SK-N-SH (cell line): ENCODE results near the gene LRRIQ3. TPM values are rescaled to one million over a fixed set of nuclear protein-coding genes. Genes with fewer than 3 reads are reported as not detected.

Source experiments
- CTCF ChIA-PET: fragments of 300-600, 350-600 bp; formaldehyde crosslinking; extraction: SDS; loops from one replicate; lab custom pipeline; 2021; lab: Yijun Ruan, JAX
- POLR2A ChIA-PET: fragments of 350-600 bp; sonication (Branson Sonifier 250); formaldehyde crosslinking; extraction: SDS; loops from one replicate; lab custom pipeline; 2020; ENCODE audit warnings: antibody characterized with exemption, inconsistent platforms; lab: Yijun Ruan, JAX
- DNase-seq: peaks from one replicate; pipeline ENCODE4 v3.0.0; 2012
- H2AFZ ChIP-seq: fragments of 200-600 bp; sonication (generic); 2 replicates; pipeline ENCODE4 v1.8.1; 2016; ENCODE audit warnings: antibody characterized with exemption, mild to moderate bottlenecking, low read depth
- H3F3A ChIP-seq: fragments of 200-600 bp; sonication (generic); replicated peaks from 2 replicates; pipeline ENCODE3; 2016; ENCODE audit warnings: antibody characterized with exemption, mild to moderate bottlenecking; ENCODE audit not compliant: insufficient read depth
- H3K27ac ChIP-seq, 2 experiments: fragments of 200-500 bp in 1 of 2; fragments of 200-600 bp in 1 of 2; sonication (Bioruptor generic) in 1 of 2; sonication (generic), shearing (Covaris generic) in 1 of 2; 2 replicates each; pipeline versions ENCODE4 v1.5.1 to v1.6.1; 2014 to 2016; ENCODE audit warnings: low read depth in 2 of 2, inconsistent platforms in 1 of 2, low read length in 1 of 2, mild to moderate bottlenecking in 1 of 2, mixed read lengths in 1 of 2
- H3K27me3 ChIP-seq: fragments of 200-600 bp; sonication (generic), shearing (Covaris generic); 2 replicates; pipeline ENCODE4 v1.6.1; 2016; ENCODE audit warnings: mixed run types; ENCODE audit not compliant: insufficient read depth
- H3K36me3 ChIP-seq, 2 experiments: fragments of 200-500 bp in 1 of 2; fragments of 200-600 bp in 1 of 2; sonication (Bioruptor generic) in 1 of 2; sonication (generic) in 1 of 2; replicated peaks in 1 of 2; 2 replicates each; pipeline versions ENCODE3 to v1.5.1; 2014 to 2016; ENCODE audit warnings: low read length in 1 of 2, mild to moderate bottlenecking in 1 of 2; ENCODE audit not compliant: insufficient read depth in 2 of 2, control insufficient read depth in 1 of 2
- H3K4me1 ChIP-seq, 2 experiments: fragments of 200-500 bp in 1 of 2; fragments of 200-600 bp in 1 of 2; sonication (Bioruptor generic) in 1 of 2; sonication (generic), shearing (Covaris generic) in 1 of 2; 2 replicates each; pipeline versions ENCODE4 v1.5.1 to v1.6.1; 2014 to 2016; ENCODE audit warnings: low read depth in 1 of 2, low read length in 1 of 2, mixed run types in 1 of 2; ENCODE audit not compliant: insufficient read depth in 2 of 2, control insufficient read depth in 1 of 2
- H3K4me2 ChIP-seq: fragments of 200-600 bp; sonication (generic), shearing (Covaris generic); 2 replicates; pipeline ENCODE4 v1.6.1; 2017; ENCODE audit warnings: mixed run types
- H3K4me3 ChIP-seq, 2 experiments: fragments of 200-500 bp in 1 of 2; fragments of 200-600 bp in 1 of 2; sonication (Bioruptor generic) in 1 of 2; sonication (generic), shearing (Covaris generic) in 1 of 2; 2 replicates each; pipeline versions ENCODE4 v1.5.1 to v1.8.1; 2014 to 2016; ENCODE audit warnings: low read depth in 2 of 2, inconsistent platforms in 1 of 2, low read length in 1 of 2, mild to moderate bottlenecking in 1 of 2, mixed read lengths in 1 of 2, moderate library complexity in 1 of 2
- H3K79me2 ChIP-seq: fragments of 200-600 bp; sonication (generic); 2 replicates; pipeline ENCODE4 v1.8.1; 2017; ENCODE audit warnings: mild to moderate bottlenecking; ENCODE audit not compliant: insufficient read depth
- H3K9ac ChIP-seq: fragments of 200-600 bp; sonication (generic); 2 replicates; pipeline ENCODE4 v1.6.1; 2017; ENCODE audit warnings: mixed run types
- H3K9me2 ChIP-seq: fragments of 200-600 bp; sonication (generic); 2 replicates; pipeline ENCODE4 v1.6.1; 2017; ENCODE audit warnings: mixed run types
- H3K9me3 ChIP-seq: fragments of 200-600 bp; sonication (generic); 2 replicates; pipeline ENCODE4 v1.6.1; 2017; ENCODE audit warnings: mixed run types, mild to moderate bottlenecking, moderate library complexity
- H4K20me1 ChIP-seq: fragments of 200-600 bp; sonication (generic); 2 replicates; pipeline ENCODE4 v1.6.1; 2017; ENCODE audit warnings: mild to moderate bottlenecking, mixed run types; ENCODE audit not compliant: insufficient read depth
- FOXM1 ChIP-seq: IDR thresholded peaks from 2 replicates; pipeline ENCODE4 v1.4.0; 2012; ENCODE audit warnings: low read depth, mild to moderate bottlenecking
- GATA2 ChIP-seq: sonication (generic); formaldehyde crosslinking; IDR thresholded peaks from 2 replicates; pipeline ENCODE4 v1.5.0; 2020; ENCODE audit warnings: mild to moderate bottlenecking, missing genetic modification reagents
- MXI1 ChIP-seq: IDR thresholded peaks from 2 replicates; pipeline ENCODE4 v1.6.1; 2012; ENCODE audit warnings: mild to moderate bottlenecking, low read depth, low read length, improper control_type of control experiment
- RFX5 ChIP-seq: IDR thresholded peaks from 2 replicates; pipeline ENCODE4 v1.6.1; 2012; ENCODE audit warnings: mild to moderate bottlenecking, improper control_type of control experiment, low read length
- RXRA ChIP-seq: IDR thresholded peaks from 2 replicates; pipeline ENCODE4 v1.4.0; 2012; ENCODE audit warnings: low read depth, mild to moderate bottlenecking, borderline replicate concordance
- TAF1 ChIP-seq: IDR thresholded peaks from 2 replicates; pipeline ENCODE4 v1.6.1; 2012; ENCODE audit warnings: low read depth, mild to moderate bottlenecking, low read length, moderate library complexity, borderline replicate concordance
- WGBS: methylation state at CpG from one replicate; pipeline ENCODE4 v1.1.6; 2017; ENCODE audit warnings: low lambda C conversion rate; 5-methylcytosine and 5-hydroxymethylcytosine counted together
- polyA plus RNA-seq, 3 experiments: library from polyadenylated mRNA; depleted of rRNA; stranded (reverse); fragments of >200 nt; gene quantifications; 2 replicates each; pipeline ENCODE4 v1.2.3, GENCODE V29; 2012
- TF ChIP-seq, protein P1 (sequence below): IDR thresholded peaks from 2 replicates; pipeline ENCODE4 v1.4.0; 2012; ENCODE audit warnings: low read depth
- TF ChIP-seq, protein P2 (sequence below): IDR thresholded peaks from 2 replicates; pipeline ENCODE4; 2012

LRRIQ3 gene
- polyA plus RNA-seq, 1 of the 3 experiments (the other 2 are of a cell fraction), result 0.56 TPM

- no peak overlapping the region for H3K9ac ChIP-seq
- no peaks in the 10 kb centered on the region for H3K9me3 ChIP-seq
- no peaks in the 10 kb centered on the region for H3K27me3 ChIP-seq
- 25% methylated on average over 2 of the region's 2 CpGs for WGBS
- no peaks in the 10 kb centered on the region for H3K9me2 ChIP-seq
- no peak overlapping the region for H3K4me2 ChIP-seq
- H4K20me1 ChIP-seq, result no peaks in the 10 kb centered on the region
- no peaks in the 10 kb centered on the region for H3F3A ChIP-seq
- no peak overlapping the region for H2AFZ ChIP-seq
- TF ChIP-seq TAF1, result no peak
- no peak for TF ChIP-seq MXI1
- TF ChIP-seq, protein P1, sequence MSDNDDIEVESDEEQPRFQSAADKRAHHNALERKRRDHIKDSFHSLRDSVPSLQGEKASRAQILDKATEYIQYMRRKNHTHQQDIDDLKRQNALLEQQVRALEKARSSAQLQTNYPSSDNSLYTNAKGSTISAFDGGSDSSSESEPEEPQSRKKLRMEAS, result no peak
- TF ChIP-seq GATA2 (CRISPR knock-in tag), result no peak
- no peak for TF ChIP-seq FOXM1
- TF ChIP-seq, protein P2, sequence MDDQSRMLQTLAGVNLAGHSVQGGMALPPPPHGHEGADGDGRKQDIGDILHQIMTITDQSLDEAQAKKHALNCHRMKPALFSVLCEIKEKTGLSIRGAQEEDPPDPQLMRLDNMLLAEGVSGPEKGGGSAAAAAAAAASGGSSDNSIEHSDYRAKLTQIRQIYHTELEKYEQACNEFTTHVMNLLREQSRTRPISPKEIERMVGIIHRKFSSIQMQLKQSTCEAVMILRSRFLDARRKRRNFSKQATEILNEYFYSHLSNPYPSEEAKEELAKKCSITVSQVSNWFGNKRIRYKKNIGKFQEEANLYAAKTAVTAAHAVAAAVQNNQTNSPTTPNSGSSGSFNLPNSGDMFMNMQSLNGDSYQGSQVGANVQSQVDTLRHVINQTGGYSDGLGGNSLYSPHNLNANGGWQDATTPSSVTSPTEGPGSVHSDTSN, result no peak
- H3K4me3 ChIP-seq, result no peak overlapping the region
- H3K79me2 ChIP-seq, result no peaks in the 10 kb centered on the region
- H3K27ac ChIP-seq, result no peak overlapping the region
- POLR2A ChIA-PET, result no interaction called here
- no peaks in the 10 kb centered on the region for H3K4me1 ChIP-seq
- CTCF ChIA-PET, result no interaction called here
- DNase-seq, result no peak
- no peaks in the 10 kb centered on the region for H3K36me3 ChIP-seq
These were observed 218.3 kb downstream of the LRRIQ3 start for GRCh38 chr1:73979684-73980083.

GRCh38 chr1:73978964-73979363, 219.0 kb downstream of the LRRIQ3 start:
- no peak overlapping the region for H3K4me2 ChIP-seq
- H3K4me1 ChIP-seq, result no peaks in the 10 kb centered on the region
- no peaks in the 10 kb centered on the region for H4K20me1 ChIP-seq
- no peak for DNase-seq
- WGBS, result 69% methylated on average over 1 of the region's 1 CpG
- CTCF ChIA-PET, result no interaction called here
- H3K36me3 ChIP-seq, result no peaks in the 10 kb centered on the region
- H3K79me2 ChIP-seq, result no peaks in the 10 kb centered on the region
- no peak overlapping the region for H2AFZ ChIP-seq
- POLR2A ChIA-PET, result no interaction called here
- no peaks in the 10 kb centered on the region for H3K27me3 ChIP-seq
- TF ChIP-seq RFX5 (no peak), RXRA (no peak)
- no peaks in the 10 kb centered on the region for H3F3A ChIP-seq
- no peaks in the 10 kb centered on the region for H3K9me3 ChIP-seq
- no peaks in the 10 kb centered on the region for H3K9me2 ChIP-seq
- H3K9ac ChIP-seq, result no peak overlapping the region
- H3K4me3 ChIP-seq, result no peak overlapping the region
- H3K27ac ChIP-seq, result no peak overlapping the region

Other genes with a start within 250 kb of the LRRIQ3 start
- gene FPGT, start 66 bp upstream of the LRRIQ3 start, polyA plus RNA-seq (2012; rRNA removed), result 3.5 and 5.1 TPM in 2 replicates
- 0.31 and 0.52 TPM in 2 replicates for gene TNNI3K, start 37.2 kb upstream of the LRRIQ3 start, polyA plus RNA-seq (2012; rRNA removed)